ENCODE measurements around the gene HBG1. TPM values are rescaled to one million over a fixed set of nuclear protein-coding genes. Genes with fewer than 3 reads are reported as not detected.

Gene HBG1
- total RNA-seq, 6 donors from 2014 or later, result 2.9 to 4.6 TPM; not detected in 4

DNA sequence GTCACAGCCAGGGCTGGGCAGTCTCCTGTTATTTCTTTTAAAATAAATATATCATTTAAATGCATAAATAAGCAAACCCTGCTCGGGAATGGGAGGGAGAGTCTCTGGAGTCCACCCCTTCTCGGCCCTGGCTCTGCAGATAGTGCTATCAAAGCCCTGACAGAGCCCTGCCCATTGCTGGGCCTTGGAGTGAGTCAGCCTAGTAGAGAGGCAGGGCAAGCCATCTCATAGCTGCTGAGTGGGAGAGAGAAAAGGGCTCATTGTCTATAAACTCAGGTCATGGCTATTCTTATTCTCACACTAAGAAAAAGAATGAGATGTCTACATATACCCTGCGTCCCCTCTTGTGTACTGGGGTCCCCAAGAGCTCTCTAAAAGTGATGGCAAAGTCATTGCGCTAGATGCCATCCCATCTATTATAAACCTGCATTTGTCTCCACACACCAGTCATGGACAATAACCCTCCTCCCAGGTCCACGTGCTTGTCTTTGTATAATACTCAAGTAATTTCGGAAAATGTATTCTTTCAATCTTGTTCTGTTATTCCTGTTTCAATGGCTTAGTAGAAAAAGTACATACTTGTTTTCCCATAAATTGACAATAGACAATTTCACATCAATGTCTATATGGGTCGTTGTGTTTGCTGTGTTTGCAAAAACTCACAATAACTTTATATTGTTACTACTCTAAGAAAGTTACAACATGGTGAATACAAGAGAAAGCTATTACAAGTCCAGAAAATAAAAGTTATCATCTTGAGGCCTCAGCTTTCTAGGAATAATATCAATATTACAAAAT is 38.6 kb upstream of the HBG1 start:
- H3K9me3 ChIP-seq, result no peaks in the 10 kb centered on the region
- H3K4me3 ChIP-seq, result no peak overlapping the region
- WGBS, 2 donors, result 73 to 76% methylated on average over 7 of the region's 7 CpGs
- H3K27ac ChIP-seq, result no peak overlapping the region
- TF ChIP-seq POLR2AphosphoS5 (IDR thresholded peaks at IDR 0.05) (no peak), EP300 (IDR thresholded peaks at IDR 0.05) (no peak), POLR2A (IDR thresholded peaks at IDR 0.05) (no peak)
- TF ChIP-seq, protein P1, sequence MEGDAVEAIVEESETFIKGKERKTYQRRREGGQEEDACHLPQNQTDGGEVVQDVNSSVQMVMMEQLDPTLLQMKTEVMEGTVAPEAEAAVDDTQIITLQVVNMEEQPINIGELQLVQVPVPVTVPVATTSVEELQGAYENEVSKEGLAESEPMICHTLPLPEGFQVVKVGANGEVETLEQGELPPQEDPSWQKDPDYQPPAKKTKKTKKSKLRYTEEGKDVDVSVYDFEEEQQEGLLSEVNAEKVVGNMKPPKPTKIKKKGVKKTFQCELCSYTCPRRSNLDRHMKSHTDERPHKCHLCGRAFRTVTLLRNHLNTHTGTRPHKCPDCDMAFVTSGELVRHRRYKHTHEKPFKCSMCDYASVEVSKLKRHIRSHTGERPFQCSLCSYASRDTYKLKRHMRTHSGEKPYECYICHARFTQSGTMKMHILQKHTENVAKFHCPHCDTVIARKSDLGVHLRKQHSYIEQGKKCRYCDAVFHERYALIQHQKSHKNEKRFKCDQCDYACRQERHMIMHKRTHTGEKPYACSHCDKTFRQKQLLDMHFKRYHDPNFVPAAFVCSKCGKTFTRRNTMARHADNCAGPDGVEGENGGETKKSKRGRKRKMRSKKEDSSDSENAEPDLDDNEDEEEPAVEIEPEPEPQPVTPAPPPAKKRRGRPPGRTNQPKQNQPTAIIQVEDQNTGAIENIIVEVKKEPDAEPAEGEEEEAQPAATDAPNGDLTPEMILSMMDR (IDR thresholded peaks at IDR 0.05), result no peak
- H3K4me1 ChIP-seq, result no peaks in the 10 kb centered on the region
- H3K36me3 ChIP-seq, result no peaks in the 10 kb centered on the region
- DNase-seq (no peak), ATAC-seq (ENCODE audit: low FRiP score in 2 of 2) (no peak)
- no peaks in the 10 kb centered on the region for H3K27me3 ChIP-seq

DNA sequence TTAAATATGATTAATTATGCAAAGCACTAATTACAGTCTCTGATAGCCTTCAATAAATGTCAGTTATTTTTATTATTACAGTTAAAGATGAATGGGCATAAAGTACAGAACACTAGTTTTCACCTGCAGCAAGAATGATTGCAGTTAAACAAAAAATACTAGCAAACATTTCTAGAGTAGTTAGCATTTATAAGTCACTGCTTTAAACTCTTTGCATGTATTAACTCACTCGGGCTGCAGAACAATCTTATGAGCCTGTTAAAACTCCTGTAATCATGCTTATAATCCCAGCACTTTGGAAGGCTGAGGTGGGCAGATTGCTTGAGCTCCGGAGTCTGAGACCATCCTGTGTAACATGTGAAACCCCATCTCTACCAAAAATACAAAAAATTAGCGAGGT is 37.2 kb upstream of the HBG1 start:
- 77 to 78% methylated on average over 3 of the region's 3 CpGs for WGBS, 2 donors

DNA sequence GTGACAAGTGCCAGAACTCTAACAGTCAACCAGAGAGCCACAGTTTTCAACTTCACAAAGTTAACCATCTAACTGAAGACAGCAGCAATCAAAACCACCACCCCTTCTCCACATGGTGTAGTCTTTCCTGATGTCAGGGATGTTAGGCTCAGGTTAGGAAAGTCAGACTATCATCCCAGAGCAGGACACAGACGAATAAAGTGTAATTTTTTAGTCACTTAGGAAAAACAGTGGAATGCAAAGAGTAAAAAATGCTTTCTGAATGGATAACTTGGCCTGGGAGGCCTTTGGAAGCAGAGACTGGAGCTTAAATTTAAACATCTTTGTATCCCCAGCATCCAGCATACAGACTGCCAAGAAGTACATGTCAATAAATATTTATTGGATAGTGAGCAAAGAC is 36.7 kb upstream of the HBG1 start:
- no peaks in the 10 kb centered on the region for H3K36me3 ChIP-seq
- 41 to 55% methylated on average over 1 of the region's 1 CpG for WGBS, 2 donors
- no peak for DNase-seq
- H3K9me3 ChIP-seq, result no peaks in the 10 kb centered on the region
- no peak overlapping the region for H3K4me3 ChIP-seq
- H3K27ac ChIP-seq, result no peak overlapping the region
- TF ChIP-seq POLR2AphosphoS5 (IDR thresholded peaks at IDR 0.05), result no peak
- TF ChIP-seq, protein P1 (IDR thresholded peaks at IDR 0.05), result no peak
- TF ChIP-seq EP300 (IDR thresholded peaks at IDR 0.05), result no peak
- no peak for TF ChIP-seq POLR2A (IDR thresholded peaks at IDR 0.05)
- no peak for ATAC-seq (ENCODE audit: low FRiP score in 2 of 2)
- no peaks in the 10 kb centered on the region for H3K27me3 ChIP-seq
- no peaks in the 10 kb centered on the region for H3K4me1 ChIP-seq

More for the DNA sequence above, 37.2 kb upstream of the HBG1 start:
- ATAC-seq (ENCODE audit: low FRiP score in 2 of 2), result no peak
- Histone ChIP-seq H3K9me3 (no peaks in the 10 kb centered on the region), H3K4me3 (no peak overlapping the region), H3K27ac (no peak overlapping the region), H3K4me1 (no peaks in the 10 kb centered on the region), H3K27me3 (no peaks in the 10 kb centered on the region), H3K36me3 (no peaks in the 10 kb centered on the region)
- TF ChIP-seq EP300 (IDR thresholded peaks at IDR 0.05) (no peak), POLR2AphosphoS5 (IDR thresholded peaks at IDR 0.05) (no peak), POLR2A (IDR thresholded peaks at IDR 0.05) (no peak)
- TF ChIP-seq, protein P1 (IDR thresholded peaks at IDR 0.05), result no peak
- no peak for DNase-seq

DNA sequence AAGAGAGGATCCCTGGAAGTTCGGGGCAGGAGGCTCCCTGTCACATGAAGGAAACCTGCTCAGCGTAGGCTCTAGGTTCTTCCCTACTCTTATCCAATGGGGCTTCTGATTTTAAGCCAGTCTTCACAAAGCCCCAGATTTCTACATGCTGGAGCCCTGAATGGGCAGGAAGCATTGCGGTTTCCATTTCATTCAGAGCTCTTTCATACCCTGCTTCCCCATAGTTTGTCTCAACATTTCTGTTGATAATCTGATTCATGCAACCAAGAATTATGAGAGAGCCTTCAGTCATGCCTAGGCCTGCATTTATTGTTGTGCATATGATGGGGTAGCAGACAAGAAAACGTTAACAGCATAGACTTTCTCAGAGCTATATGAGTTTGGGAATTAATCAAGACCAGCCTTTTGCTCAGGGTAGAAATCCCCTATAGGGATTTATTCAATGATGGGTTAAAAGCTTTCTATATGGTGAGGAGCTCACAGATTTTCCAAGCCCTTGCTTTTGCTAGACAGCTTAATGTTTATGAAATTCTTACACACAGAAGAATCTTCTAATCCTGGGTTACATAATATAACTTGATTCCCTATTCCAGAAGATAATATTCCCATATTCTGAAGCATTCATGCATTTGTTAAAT is 36.2 kb upstream of the HBG1 start:
- ATAC-seq (ENCODE audit: low FRiP score in 2 of 2), result no peak

More for the DNA sequence above, 36.2 kb upstream of the HBG1 start:
- Histone ChIP-seq H3K27ac (no peak overlapping the region), H3K9me3 (no peaks in the 10 kb centered on the region), H3K27me3 (no peaks in the 10 kb centered on the region), H3K4me1 (no peaks in the 10 kb centered on the region), H3K4me3 (no peak overlapping the region), H3K36me3 (no peaks in the 10 kb centered on the region)
- DNase-seq, result no peak
- 82 to 92% methylated on average over 4 of the region's 4 CpGs for WGBS, 2 donors
- TF ChIP-seq POLR2A (IDR thresholded peaks at IDR 0.05) (no peak), POLR2AphosphoS5 (IDR thresholded peaks at IDR 0.05) (no peak), EP300 (IDR thresholded peaks at IDR 0.05) (no peak)
- TF ChIP-seq, protein P1 (IDR thresholded peaks at IDR 0.05), result no peak
